Measurements from ENCODE around the gene ASCL4.

Gene ASCL4

DNA sequence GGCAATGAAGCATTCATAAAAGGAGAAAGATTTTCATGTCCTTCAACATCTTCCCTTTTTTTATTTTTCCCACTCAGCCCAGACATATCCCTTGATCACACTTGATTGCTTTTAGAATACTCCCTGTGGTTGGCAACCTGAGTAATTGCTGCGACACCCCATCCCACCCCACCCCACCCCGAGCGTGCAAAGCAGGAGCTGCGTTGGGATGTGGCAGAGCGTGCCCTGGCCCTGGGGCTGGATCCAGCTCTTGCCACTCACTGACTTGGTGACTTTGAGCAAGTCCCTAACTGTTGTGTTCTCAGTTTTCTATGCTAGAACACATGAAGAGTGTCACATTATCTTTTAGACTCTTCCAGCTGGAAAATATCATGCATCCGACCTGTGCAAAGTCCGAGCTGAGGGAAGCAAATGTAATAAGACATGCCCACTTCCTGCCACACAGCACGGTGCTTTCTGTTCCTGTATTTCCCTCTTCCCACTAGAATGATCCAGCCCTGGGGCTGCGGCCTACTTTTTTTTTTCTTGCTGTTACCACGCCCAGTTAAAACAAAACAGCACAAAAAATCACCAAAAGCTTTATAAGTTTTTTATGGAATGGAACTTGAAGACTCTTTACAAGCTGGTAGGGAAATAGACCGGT lies 4.0 kb downstream of the ASCL4 start:
- Histone ChIP-seq H3K36me3 (ENCODE audit: control insufficient read depth, insufficient read depth, low read length) (no peaks in the 10 kb centered on the region), H3K9ac (ENCODE audit: low read depth, low read length) (no peak overlapping the region), H3K27me3 (ENCODE audit: control insufficient read depth, insufficient read depth, low read length) (peaks cover 55% of the 10 kb centered on the region), H3K4me1 (ENCODE audit: control insufficient read depth, insufficient read depth, low read length) (peaks cover 6% of the 10 kb centered on the region), H3K4me3 (ENCODE audit: low read depth, low read length) (no peak overlapping the region), H3K9me3 (ENCODE audit: control insufficient read depth, insufficient read depth, low read length) (no peaks in the 10 kb centered on the region), H3K27ac (ENCODE audit: low read depth, low read length) (no peak overlapping the region)

DNA sequence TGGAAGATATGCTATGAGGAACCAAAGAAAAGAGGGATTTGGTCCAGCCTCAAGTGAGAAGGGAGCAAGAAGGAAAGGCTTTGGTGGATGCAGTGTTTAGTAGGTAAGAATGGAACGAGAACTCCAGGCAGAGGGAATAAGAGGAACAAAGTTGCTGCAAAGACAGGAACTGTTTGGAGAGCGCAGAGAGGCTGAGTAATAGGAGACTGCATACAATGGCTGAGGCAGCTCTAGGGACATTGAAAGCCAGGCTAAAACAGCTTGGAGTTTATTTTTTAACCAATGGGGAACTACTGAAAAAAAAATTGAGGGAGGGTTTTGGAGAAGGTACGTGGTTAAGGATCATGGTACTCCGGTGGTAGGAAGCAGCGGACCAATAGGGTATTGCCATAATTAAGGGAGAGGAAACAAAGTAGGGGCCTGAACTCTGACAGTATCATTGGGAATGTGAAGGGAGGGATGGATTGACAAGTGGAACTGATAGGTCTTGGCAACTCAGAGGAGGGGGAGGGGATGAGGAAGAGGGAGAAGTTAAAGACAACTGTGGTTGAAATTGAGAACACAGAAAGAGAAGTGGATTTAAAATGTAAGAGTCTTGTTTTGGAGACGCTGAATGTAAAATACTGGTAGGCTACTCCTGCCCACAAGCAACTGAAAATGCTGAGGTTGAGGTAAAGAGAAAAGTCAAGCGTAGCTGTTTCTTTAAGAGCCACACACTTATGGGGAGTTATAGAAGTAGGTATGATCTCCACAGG lies 4.8 kb downstream of the ASCL4 start:
- peaks cover 6% of the 10 kb centered on the region for H3K4me1 ChIP-seq (ENCODE audit: control insufficient read depth, insufficient read depth, low read length)
- no peak overlapping the region for H3K9ac ChIP-seq (ENCODE audit: low read depth, low read length)
- no peaks in the 10 kb centered on the region for H3K9me3 ChIP-seq (ENCODE audit: control insufficient read depth, insufficient read depth, low read length)
- no peaks in the 10 kb centered on the region for H3K36me3 ChIP-seq (ENCODE audit: control insufficient read depth, insufficient read depth, low read length)
- H3K27ac ChIP-seq (ENCODE audit: low read depth, low read length), result no peak overlapping the region
- no peak overlapping the region for H3K4me3 ChIP-seq (ENCODE audit: low read depth, low read length)
- peaks cover 47% of the 10 kb centered on the region for H3K27me3 ChIP-seq (ENCODE audit: control insufficient read depth, insufficient read depth, low read length)

DNA sequence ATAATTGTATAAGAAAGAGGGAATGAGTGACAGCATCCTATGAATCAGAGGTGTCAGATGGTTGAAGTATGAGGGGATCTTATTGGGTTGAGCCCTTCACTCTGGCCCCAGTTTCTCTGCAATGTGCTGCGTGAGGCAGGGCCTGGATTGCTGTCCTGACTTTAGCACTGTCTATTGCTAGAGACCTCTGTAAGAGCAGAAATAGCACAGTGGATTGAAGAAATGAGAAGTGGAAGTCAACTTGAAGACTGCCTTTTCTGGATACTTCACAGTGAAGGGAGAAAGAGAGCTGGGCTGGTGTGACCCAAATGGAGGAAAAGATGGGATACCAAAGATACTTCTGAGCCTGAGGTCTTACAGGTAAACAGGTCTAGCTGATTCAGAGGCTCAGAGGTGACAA lies 5.8 kb downstream of the ASCL4 start:
- no peak overlapping the region for H3K9ac ChIP-seq (ENCODE audit: low read depth, low read length)
- no peak overlapping the region for H3K27ac ChIP-seq (ENCODE audit: low read depth, low read length)
- no peaks in the 10 kb centered on the region for H3K9me3 ChIP-seq (ENCODE audit: control insufficient read depth, insufficient read depth, low read length)
- H3K27me3 ChIP-seq (ENCODE audit: control insufficient read depth, insufficient read depth, low read length), result peaks cover 37% of the 10 kb centered on the region
- no peak overlapping the region for H3K4me3 ChIP-seq (ENCODE audit: low read depth, low read length)
- H3K4me1 ChIP-seq (ENCODE audit: control insufficient read depth, insufficient read depth, low read length), result peaks cover 3% of the 10 kb centered on the region
- no peaks in the 10 kb centered on the region for H3K36me3 ChIP-seq (ENCODE audit: control insufficient read depth, insufficient read depth, low read length)

DNA sequence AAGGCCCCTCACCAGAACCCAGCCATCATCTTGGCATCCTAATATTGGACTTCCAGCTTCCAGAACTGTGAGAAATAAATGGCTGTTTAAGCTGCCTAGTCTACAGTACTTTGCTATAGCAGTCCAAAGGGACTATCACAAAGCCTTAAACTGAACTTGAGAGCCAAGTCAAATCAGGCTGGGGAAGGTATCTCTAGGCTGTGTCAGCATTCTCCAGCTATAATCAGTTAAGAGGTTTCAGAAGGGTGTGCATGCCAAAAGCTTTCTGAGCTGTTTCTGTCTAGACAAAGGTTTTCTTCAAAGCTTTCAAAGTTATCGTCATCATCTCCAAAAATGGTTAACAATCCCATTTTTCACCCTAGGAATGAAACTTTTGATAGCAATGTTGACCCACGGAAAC lies 7.6 kb downstream of the ASCL4 start:
- Histone ChIP-seq H3K36me3 (ENCODE audit: control insufficient read depth, insufficient read depth, low read length) (no peaks in the 10 kb centered on the region), H3K27ac (ENCODE audit: low read depth, low read length) (no peak overlapping the region), H3K4me1 (ENCODE audit: control insufficient read depth, insufficient read depth, low read length) (no peaks in the 10 kb centered on the region)

DNA sequence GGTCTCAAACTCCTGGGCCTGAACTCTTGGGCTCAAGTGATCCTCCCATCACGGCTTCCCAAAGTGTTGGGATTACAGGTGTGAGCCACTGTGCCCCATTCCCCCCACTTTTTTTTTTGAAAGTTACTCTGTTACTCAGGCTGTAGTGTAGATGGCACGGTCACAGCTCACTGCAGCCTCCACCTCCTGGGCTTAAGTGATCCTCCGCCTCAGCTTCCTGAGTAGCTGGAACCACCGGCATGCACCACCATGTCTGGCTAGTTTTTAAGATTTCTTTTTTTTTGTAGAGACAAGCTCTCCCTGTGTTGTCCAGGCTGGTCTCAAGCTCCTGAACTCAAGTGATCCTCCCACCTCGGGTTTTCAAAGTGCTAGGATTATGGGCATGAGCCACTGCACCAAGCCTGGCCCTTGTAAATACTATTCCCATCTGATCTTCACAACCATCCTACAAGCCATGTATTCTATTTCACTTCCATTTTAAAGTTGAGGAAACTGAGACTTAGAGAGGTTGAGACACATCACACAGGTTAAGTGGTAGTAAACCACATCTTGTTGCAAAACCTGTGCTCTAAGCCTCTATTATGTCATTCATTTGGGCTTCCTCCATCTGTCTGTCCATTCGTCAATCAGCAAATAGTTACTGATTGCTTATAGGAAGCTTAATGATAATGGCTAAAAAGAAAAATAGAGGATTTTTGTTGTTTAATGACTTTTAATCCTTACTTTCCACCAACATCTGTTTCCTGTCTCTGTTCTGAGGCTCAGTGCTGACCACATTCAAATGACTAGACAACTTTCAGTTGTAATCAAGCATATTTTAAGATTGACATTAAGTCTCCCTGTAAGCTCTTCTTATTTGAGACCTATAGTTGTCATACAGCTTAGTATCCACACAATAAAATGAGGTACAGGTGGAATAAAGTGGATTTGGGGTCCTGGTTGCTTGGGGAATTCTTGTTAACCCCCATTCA lies 9.2 kb downstream of the ASCL4 start:
- no peaks in the 10 kb centered on the region for H3K36me3 ChIP-seq (ENCODE audit: control insufficient read depth, insufficient read depth, low read length)
- H3K9ac ChIP-seq (ENCODE audit: low read depth, low read length), result no peak overlapping the region
- no peak overlapping the region for H3K4me3 ChIP-seq (ENCODE audit: low read depth, low read length)
- no peak overlapping the region for H3K27ac ChIP-seq (ENCODE audit: low read depth, low read length)
- peaks cover 3% of the 10 kb centered on the region; the same call in 1 of the 2 replicates for H3K27me3 ChIP-seq (ENCODE audit: control insufficient read depth, insufficient read depth, low read length)
- no peaks in the 10 kb centered on the region for H3K9me3 ChIP-seq (ENCODE audit: control insufficient read depth, insufficient read depth, low read length)
- H3K4me1 ChIP-seq (ENCODE audit: control insufficient read depth, insufficient read depth, low read length), result no peaks in the 10 kb centered on the region

More for the DNA sequence above, 7.6 kb downstream of the ASCL4 start:
- Histone ChIP-seq H3K9me3 (ENCODE audit: control insufficient read depth, insufficient read depth, low read length) (no peaks in the 10 kb centered on the region), H3K4me3 (ENCODE audit: low read depth, low read length) (no peak overlapping the region), H3K27me3 (ENCODE audit: control insufficient read depth, insufficient read depth, low read length) (peaks cover 19% of the 10 kb centered on the region), H3K9ac (ENCODE audit: low read depth, low read length) (no peak overlapping the region)

DNA sequence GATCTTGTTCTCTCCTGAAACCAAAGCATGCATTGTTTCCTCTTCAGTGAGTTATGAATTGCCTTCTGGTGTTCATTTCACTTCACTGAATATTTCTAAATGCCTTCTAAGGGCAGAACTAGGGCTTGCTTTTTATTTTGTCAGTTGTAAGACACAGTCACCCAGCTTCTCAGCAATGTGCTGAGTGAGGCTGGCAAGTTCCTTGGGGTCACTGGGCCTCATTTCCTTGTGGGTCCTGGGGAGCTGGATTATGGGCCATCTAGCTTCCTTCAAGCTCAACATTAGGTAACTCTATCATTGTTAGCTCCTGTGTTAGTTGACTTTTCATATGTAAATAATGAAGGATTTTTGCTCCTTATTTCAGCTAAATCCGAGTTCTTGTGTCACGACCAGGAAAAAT lies 13.8 kb downstream of the ASCL4 start:
- peaks cover 6% of the 10 kb centered on the region for H3K9me3 ChIP-seq (ENCODE audit: control insufficient read depth, insufficient read depth, low read length)
- no peaks in the 10 kb centered on the region for H3K27me3 ChIP-seq (ENCODE audit: control insufficient read depth, insufficient read depth, low read length)

DNA sequence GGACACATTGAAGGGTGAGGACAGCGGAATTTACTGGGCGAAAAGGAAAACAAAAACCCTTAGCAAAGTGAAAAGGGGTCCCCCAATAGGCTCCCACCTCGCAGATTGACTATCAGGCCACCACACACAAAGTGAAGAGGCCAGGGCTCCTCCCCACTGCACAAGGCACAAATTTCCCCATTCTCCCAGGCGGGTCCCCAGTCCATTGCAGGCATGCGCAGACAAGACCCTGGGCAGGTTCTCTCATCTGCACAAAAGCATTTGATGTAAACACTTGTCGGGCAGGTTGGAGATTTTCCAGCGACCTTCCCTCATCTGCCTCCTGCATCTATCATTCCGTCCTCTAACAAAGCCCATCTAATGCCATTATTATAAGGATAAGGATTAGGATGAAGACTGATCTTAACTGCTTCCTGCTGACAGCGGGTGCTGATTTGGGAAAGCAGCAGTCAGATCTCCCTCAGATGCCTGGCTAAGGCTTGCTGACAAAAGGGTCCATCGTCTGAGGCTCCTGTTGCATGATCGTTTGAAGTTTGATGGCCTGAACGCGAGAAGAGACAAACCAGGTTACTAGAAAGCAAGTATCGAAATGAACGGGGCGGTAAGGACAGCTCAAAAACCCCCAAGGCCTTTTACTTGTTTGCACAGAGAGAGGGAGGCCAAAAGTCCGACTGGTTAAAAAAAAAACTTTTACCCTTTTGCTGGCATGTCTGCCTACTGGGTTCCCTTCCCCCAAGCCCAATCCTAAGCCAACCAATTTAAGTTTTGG lies 14.4 kb downstream of the ASCL4 start:
- Histone ChIP-seq H3K9me3 (ENCODE audit: control insufficient read depth, insufficient read depth, low read length) (peaks cover 6% of the 10 kb centered on the region), H3K4me1 (ENCODE audit: control insufficient read depth, insufficient read depth, low read length) (no peaks in the 10 kb centered on the region), H3K9ac (ENCODE audit: low read depth, low read length) (no peak overlapping the region), H3K27me3 (ENCODE audit: control insufficient read depth, insufficient read depth, low read length) (no peaks in the 10 kb centered on the region), H3K4me3 (ENCODE audit: low read depth, low read length) (no peak overlapping the region), H3K36me3 (ENCODE audit: control insufficient read depth, insufficient read depth, low read length) (no peaks in the 10 kb centered on the region), H3K27ac (ENCODE audit: low read depth, low read length) (no peak overlapping the region)

More for the DNA sequence above, 13.8 kb downstream of the ASCL4 start:
- Histone ChIP-seq H3K4me3 (ENCODE audit: low read depth, low read length) (no peak overlapping the region), H3K27ac (ENCODE audit: low read depth, low read length) (no peak overlapping the region), H3K36me3 (ENCODE audit: control insufficient read depth, insufficient read depth, low read length) (no peaks in the 10 kb centered on the region), H3K9ac (ENCODE audit: low read depth, low read length) (no peak overlapping the region), H3K4me1 (ENCODE audit: control insufficient read depth, insufficient read depth, low read length) (no peaks in the 10 kb centered on the region)

DNA sequence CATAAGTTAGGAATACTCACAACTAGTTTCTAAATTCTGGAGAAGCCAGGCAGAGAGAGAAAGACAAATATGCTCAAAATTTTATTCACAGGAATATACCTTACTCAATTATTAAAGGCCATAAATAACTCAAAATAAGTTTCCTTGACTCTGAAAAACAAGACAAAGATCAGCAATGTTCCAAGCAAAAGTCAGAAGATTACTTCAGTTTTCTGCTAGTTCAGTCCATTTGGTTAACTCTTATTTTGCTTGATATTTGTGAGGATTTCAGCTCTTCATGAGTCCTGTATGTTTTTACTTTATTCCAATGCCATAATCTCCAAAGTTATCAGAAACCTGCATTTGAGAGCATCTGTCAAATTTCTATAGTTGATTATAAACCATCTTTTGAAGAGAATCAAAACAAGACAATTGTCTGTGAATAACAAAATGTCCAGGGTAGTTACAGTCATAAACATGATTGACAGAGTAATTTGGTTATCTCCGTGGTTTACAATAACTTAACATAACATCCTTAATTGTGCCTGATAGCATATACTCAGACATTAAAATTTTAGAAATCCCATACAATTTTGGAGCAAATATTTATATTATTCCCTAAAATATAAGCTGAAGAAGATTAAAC lies 17.1 kb downstream of the ASCL4 start:
- peaks cover 6% of the 10 kb centered on the region for H3K9me3 ChIP-seq (ENCODE audit: control insufficient read depth, insufficient read depth, low read length)
- no peak overlapping the region for H3K4me3 ChIP-seq (ENCODE audit: low read depth, low read length)
- H3K9ac ChIP-seq (ENCODE audit: low read depth, low read length), result no peak overlapping the region
- H3K4me1 ChIP-seq (ENCODE audit: control insufficient read depth, insufficient read depth, low read length), result no peaks in the 10 kb centered on the region
- no peaks in the 10 kb centered on the region for H3K36me3 ChIP-seq (ENCODE audit: control insufficient read depth, insufficient read depth, low read length)
- peaks cover 4% of the 10 kb centered on the region; the same call in 1 of the 2 replicates for H3K27me3 ChIP-seq (ENCODE audit: control insufficient read depth, insufficient read depth, low read length)
- H3K27ac ChIP-seq (ENCODE audit: low read depth, low read length), result no peak overlapping the region

DNA sequence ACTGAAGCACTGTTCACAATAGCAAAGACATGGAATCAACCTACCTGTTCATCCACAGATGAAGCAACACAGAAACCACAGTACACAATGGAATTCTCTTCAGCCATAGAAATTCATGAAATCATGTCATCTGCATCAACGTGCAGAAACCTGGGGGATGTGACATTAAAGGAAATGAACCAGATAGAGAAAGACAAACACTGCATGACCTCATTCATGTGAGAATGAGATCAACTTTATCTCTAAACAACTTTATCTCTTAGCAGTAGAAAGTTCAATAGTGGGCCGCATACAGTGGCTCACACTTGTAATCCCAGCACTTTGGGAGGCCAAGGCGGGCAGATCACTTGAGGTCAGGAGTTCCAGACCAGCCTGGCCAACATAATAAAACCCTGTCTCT lies 19.9 kb downstream of the ASCL4 start:
- Histone ChIP-seq H3K27ac (ENCODE audit: low read depth, low read length) (no peak overlapping the region), H3K4me1 (ENCODE audit: control insufficient read depth, insufficient read depth, low read length) (no peaks in the 10 kb centered on the region), H3K27me3 (ENCODE audit: control insufficient read depth, insufficient read depth, low read length) (peaks cover 4% of the 10 kb centered on the region; the same call in 1 of the 2 replicates), H3K4me3 (ENCODE audit: low read depth, low read length) (no peak overlapping the region), H3K36me3 (ENCODE audit: control insufficient read depth, insufficient read depth, low read length) (no peaks in the 10 kb centered on the region), H3K9ac (ENCODE audit: low read depth, low read length) (no peak overlapping the region), H3K9me3 (ENCODE audit: control insufficient read depth, insufficient read depth, low read length) (peaks cover 6% of the 10 kb centered on the region)

DNA sequence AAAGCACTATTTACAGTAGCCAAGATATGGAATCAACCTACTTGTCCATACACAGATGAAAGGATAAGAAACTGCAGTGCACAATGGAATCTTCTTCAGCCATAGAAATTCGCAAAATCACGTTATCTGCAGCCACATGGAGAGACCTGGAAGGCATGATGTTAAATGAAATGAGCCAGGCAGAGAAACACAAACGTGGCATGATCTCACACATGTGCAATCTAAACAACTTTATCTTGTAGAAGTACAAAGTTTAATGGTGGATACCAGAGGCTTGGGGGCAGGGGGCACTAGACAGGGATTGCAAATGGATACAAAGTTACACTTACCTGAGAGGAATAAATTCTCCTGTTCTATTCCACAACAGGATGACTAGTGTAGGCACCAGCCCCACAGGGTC lies 24.1 kb downstream of the ASCL4 start:
- H3K36me3 ChIP-seq (ENCODE audit: control insufficient read depth, insufficient read depth, low read length), result no peaks in the 10 kb centered on the region
- no peak overlapping the region for H3K4me3 ChIP-seq (ENCODE audit: low read depth, low read length)
- no peaks in the 10 kb centered on the region for H3K9me3 ChIP-seq (ENCODE audit: control insufficient read depth, insufficient read depth, low read length)
- no peak overlapping the region for H3K9ac ChIP-seq (ENCODE audit: low read depth, low read length)
- H3K27me3 ChIP-seq (ENCODE audit: control insufficient read depth, insufficient read depth, low read length), result peaks cover 4% of the 10 kb centered on the region; the same call in 1 of the 2 replicates
- no peak overlapping the region for H3K27ac ChIP-seq (ENCODE audit: low read depth, low read length)
- peaks cover 13% of the 10 kb centered on the region for H3K4me1 ChIP-seq (ENCODE audit: control insufficient read depth, insufficient read depth, low read length)
